Activated naive CD8-positive, alpha-beta T cell treated with anti-CD3 and anti-CD28 coated beads, Interleukin-2, amount 10 ng/mL, durations not matched to agents 7 days and 5 days (primary cell): ENCODE measurements around the gene SYNM. TPM values are rescaled to one million over a fixed set of nuclear protein-coding genes. Genes with fewer than 3 reads are reported as not detected.

Experiments used
- ATAC-seq: fragments of 150-1000 bp; cut with Tn5 transposase; one replicate; pipeline ENCODE4 v1.10.0; 2021; ENCODE audit warnings: low read depth, moderate library complexity
- POLR2A ChIA-PET: fragments of 350-600 bp; sonication (Branson Sonifier 250); formaldehyde crosslinking; loops from one replicate; lab custom pipeline; 2021; ENCODE audit warnings: antibody characterized with exemption; lab: Charles Lee
- DNase-seq: peaks from one replicate; pipeline ENCODE4 v3.0.0; 2021
- H3K27ac Mint-ChIP-seq: one replicate; pipeline ENCODE4 v1.8.0; 2022; ENCODE audit warnings: mild to moderate bottlenecking, mixed read lengths
- H3K27me3 Mint-ChIP-seq: one replicate; pipeline ENCODE4 v1.8.0; 2022; ENCODE audit warnings: mild to moderate bottlenecking, moderate library complexity, mixed read lengths
- H3K36me3 Mint-ChIP-seq: one replicate; pipeline ENCODE4 v1.8.0; 2021; ENCODE audit warnings: mild to moderate bottlenecking, mixed read lengths
- H3K4me1 Mint-ChIP-seq: one replicate; pipeline ENCODE4 v1.8.0; 2021; ENCODE audit warnings: mixed read lengths
- H3K4me3 Mint-ChIP-seq: one replicate; pipeline ENCODE4 v1.8.0; 2022; ENCODE audit warnings: mild to moderate bottlenecking, moderate library complexity, mixed read lengths
- H3K9me3 Mint-ChIP-seq: one replicate; pipeline ENCODE4 v1.8.0; 2021; ENCODE audit warnings: mixed read lengths
- total RNA-seq, 2 experiments: library from RNA; stranded (reverse); gene quantifications; one replicate each; pipeline ENCODE4 v1.2.3, GENCODE V29; 2021

SYNM gene
- total RNA-seq, 2 experiments from 2014 or later: 4.5 to 6.7 TPM

GRCh38 chr15:99117111-99117510 lies 12.2 kb downstream of the SYNM start:
- Mint-ChIP-seq H3K27ac (no peak overlapping the region), H3K4me3 (no peak overlapping the region), H3K9me3 (no peaks in the 10 kb centered on the region), H3K27me3 (no peaks in the 10 kb centered on the region), H3K4me1 (no peaks in the 10 kb centered on the region), H3K36me3 (no peaks in the 10 kb centered on the region)
- ATAC-seq (no peak), DNase-seq (no peak)
- POLR2A ChIA-PET: no interaction called here

GRCh38 chr15:99117563-99118257 lies 12.8 kb downstream of the SYNM start:
- no peaks in the 10 kb centered on the region for H3K36me3 Mint-ChIP-seq
- no peak overlapping the region for H3K4me3 Mint-ChIP-seq
- no peak overlapping the region for H3K27ac Mint-ChIP-seq
- DNase-seq: no peak
- H3K9me3 Mint-ChIP-seq: no peaks in the 10 kb centered on the region
- H3K4me1 Mint-ChIP-seq: no peaks in the 10 kb centered on the region
- H3K27me3 Mint-ChIP-seq: no peaks in the 10 kb centered on the region
- no peak for ATAC-seq
- POLR2A ChIA-PET: no interaction called here

- Mint-ChIP-seq H3K9me3 (no peaks in the 10 kb centered on the region), H3K4me1 (no peaks in the 10 kb centered on the region), H3K27me3 (no peaks in the 10 kb centered on the region), H3K27ac (no peak overlapping the region), H3K36me3 (no peaks in the 10 kb centered on the region), H3K4me3 (no peak overlapping the region)
- DNase-seq (no peak), ATAC-seq (no peak)
- POLR2A ChIA-PET: no interaction called here
Observed at GRCh38 chr15:99118258-99118632, 13.4 kb downstream of the SYNM start.

- H3K36me3 Mint-ChIP-seq: no peaks in the 10 kb centered on the region
- H3K9me3 Mint-ChIP-seq: no peaks in the 10 kb centered on the region
- H3K27me3 Mint-ChIP-seq: no peaks in the 10 kb centered on the region
- no peak overlapping the region for H3K4me3 Mint-ChIP-seq
- no peak overlapping the region for H3K27ac Mint-ChIP-seq
- POLR2A ChIA-PET: no interaction called here
- DNase-seq: no peak
- no peaks in the 10 kb centered on the region for H3K4me1 Mint-ChIP-seq
- ATAC-seq: no peak
Observed at GRCh38 chr15:99118801-99119546, 14.1 kb downstream of the SYNM start.

GRCh38 chr15:99120050-99120777 lies 15.3 kb downstream of the SYNM start:
- no peak overlapping the region for H3K4me3 Mint-ChIP-seq
- H3K4me1 Mint-ChIP-seq: no peaks in the 10 kb centered on the region
- DNase-seq (no peak), ATAC-seq (no peak)
- POLR2A ChIA-PET: no interaction called here
- no peaks in the 10 kb centered on the region for H3K9me3 Mint-ChIP-seq
- no peaks in the 10 kb centered on the region for H3K27me3 Mint-ChIP-seq
- H3K27ac Mint-ChIP-seq: no peak overlapping the region
- no peaks in the 10 kb centered on the region for H3K36me3 Mint-ChIP-seq

- POLR2A ChIA-PET: no interaction called here
- DNase-seq (no peak), ATAC-seq (no peak)
- Mint-ChIP-seq H3K9me3 (no peaks in the 10 kb centered on the region), H3K36me3 (no peaks in the 10 kb centered on the region), H3K27me3 (no peaks in the 10 kb centered on the region), H3K4me1 (no peaks in the 10 kb centered on the region), H3K27ac (no peak overlapping the region), H3K4me3 (no peak overlapping the region)
Observed at GRCh38 chr15:99121207-99121606, 16.3 kb downstream of the SYNM start.

GRCh38 chr15:99121691-99122410 lies 17.0 kb downstream of the SYNM start:
- no peaks in the 10 kb centered on the region for H3K9me3 Mint-ChIP-seq
- H3K4me1 Mint-ChIP-seq: no peaks in the 10 kb centered on the region
- no peak overlapping the region for H3K27ac Mint-ChIP-seq
- H3K27me3 Mint-ChIP-seq: no peaks in the 10 kb centered on the region
- POLR2A ChIA-PET: no interaction called here
- no peaks in the 10 kb centered on the region for H3K36me3 Mint-ChIP-seq
- DNase-seq: no peak
- ATAC-seq: no peak
- H3K4me3 Mint-ChIP-seq: no peak overlapping the region

GRCh38 chr15:99122831-99123712 lies 18.2 kb downstream of the SYNM start:
- DNase-seq: no peak
- Mint-ChIP-seq H3K9me3 (no peaks in the 10 kb centered on the region), H3K27me3 (peaks cover 2% of the 10 kb centered on the region), H3K27ac (no peak overlapping the region), H3K36me3 (no peaks in the 10 kb centered on the region), H3K4me1 (no peaks in the 10 kb centered on the region), H3K4me3 (no peak overlapping the region)
- POLR2A ChIA-PET: no interaction called here
- ATAC-seq: no peak

- H3K4me3 Mint-ChIP-seq: no peak overlapping the region
- ATAC-seq (no peak), DNase-seq (no peak)
- H3K27ac Mint-ChIP-seq: no peak overlapping the region
- no peaks in the 10 kb centered on the region for H3K36me3 Mint-ChIP-seq
- POLR2A ChIA-PET: no interaction called here
- H3K27me3 Mint-ChIP-seq: peaks cover 2% of the 10 kb centered on the region
- no peaks in the 10 kb centered on the region for H3K4me1 Mint-ChIP-seq
- no peaks in the 10 kb centered on the region for H3K9me3 Mint-ChIP-seq
Observed at GRCh38 chr15:99123713-99124451, 19.0 kb downstream of the SYNM start.

GRCh38 chr15:99124641-99125040 lies 19.8 kb downstream of the SYNM start:
- no peak overlapping the region for H3K4me3 Mint-ChIP-seq
- ATAC-seq (no peak), DNase-seq (no peak)
- H3K27ac Mint-ChIP-seq: no peak overlapping the region
- no peaks in the 10 kb centered on the region for H3K9me3 Mint-ChIP-seq
- H3K27me3 Mint-ChIP-seq: peaks cover 2% of the 10 kb centered on the region
- H3K36me3 Mint-ChIP-seq: no peaks in the 10 kb centered on the region
- POLR2A ChIA-PET: no interaction called here
- no peaks in the 10 kb centered on the region for H3K4me1 Mint-ChIP-seq

GRCh38 chr15:99125061-99125891 lies 20.4 kb downstream of the SYNM start:
- H3K36me3 Mint-ChIP-seq: no peaks in the 10 kb centered on the region
- POLR2A ChIA-PET: no interaction called here
- DNase-seq (no peak), ATAC-seq (no peak)
- H3K9me3 Mint-ChIP-seq: no peaks in the 10 kb centered on the region
- H3K27ac Mint-ChIP-seq: no peak overlapping the region
- peaks cover 2% of the 10 kb centered on the region for H3K27me3 Mint-ChIP-seq
- H3K4me3 Mint-ChIP-seq: no peak overlapping the region
- no peaks in the 10 kb centered on the region for H3K4me1 Mint-ChIP-seq
